ENCODE measurements around the gene EVA1C. TPM values are rescaled to one million over a fixed set of nuclear protein-coding genes. Genes with fewer than 3 reads are reported as not detected.
A peak's percentile ranks its signal among the peaks of the same experiment; 100 is the strongest.
"Not testable (repeated sequence)": the region's sequence is repeated elsewhere in the genome, so short reads cannot be mapped to it uniquely, and the experiment has no call there.

EVA1C gene
- total RNA-seq, 4 donors from 2014 or later: 43.1 to 71.4 (median 51.1) TPM

- 73 to 83% methylated on average over 1 to 2 of the region's 3 CpGs for WGBS, 2 donors (ENCODE audit: low coverage in 1 of 2)
- Histone ChIP-seq H3K27ac (no peak overlapping the region), H3K4me1 (peaks cover 0 to 13% (median 0%) of the 10 kb centered on the region in 3 donors), H3K9me3 (no peaks in the 10 kb centered on the region), H3K27me3 (no peaks in the 10 kb centered on the region), H3K4me3 (no peak overlapping the region), H3K36me3 (no peaks in the 10 kb centered on the region)
- ATAC-seq: no peak
- no peak for TF ChIP-seq CTCF (IDR thresholded peaks at IDR 0.05)
- TF ChIP-seq EP300 (IDR thresholded peaks at IDR 0.05): no peak
- TF ChIP-seq POLR2A (IDR thresholded peaks at IDR 0.05): no peak
- no peak for TF ChIP-seq POLR2AphosphoS5 (IDR thresholded peaks at IDR 0.05)
These were observed 145.6 kb downstream of the EVA1C start for GRCh38 chr21:32558106-32558505.

GRCh38 chr21:32559006-32559610 is 146.6 kb downstream of the EVA1C start:
- peaks cover 0 to 13% (median 0%) of the 10 kb centered on the region in 3 donors for H3K4me1 ChIP-seq
- no peak for TF ChIP-seq CTCF (IDR thresholded peaks at IDR 0.05)
- no peak for TF ChIP-seq POLR2A (IDR thresholded peaks at IDR 0.05)
- no peak for TF ChIP-seq POLR2AphosphoS5 (IDR thresholded peaks at IDR 0.05)
- no peak for TF ChIP-seq EP300 (IDR thresholded peaks at IDR 0.05)
- H3K36me3 ChIP-seq: no peaks in the 10 kb centered on the region
- no peak overlapping the region for H3K27ac ChIP-seq
- WGBS, 2 donors (ENCODE audit: low coverage in 1 of 2): 79 to 96% methylated on average over 6 of the region's 6 CpGs
- no peak for ATAC-seq
- H3K4me3 ChIP-seq: no peak overlapping the region
- H3K9me3 ChIP-seq: no peaks in the 10 kb centered on the region
- no peaks in the 10 kb centered on the region for H3K27me3 ChIP-seq

GRCh38 chr21:32560896-32561295 is 148.4 kb downstream of the EVA1C start:
- H3K9me3 ChIP-seq: peaks cover 0 to 7% (median 0%) of the 10 kb centered on the region in 3 donors
- TF ChIP-seq EP300 (IDR thresholded peaks at IDR 0.05): no peak
- TF ChIP-seq CTCF (IDR thresholded peaks at IDR 0.05): no peak
- no peak for TF ChIP-seq POLR2AphosphoS5 (IDR thresholded peaks at IDR 0.05)
- TF ChIP-seq POLR2A (IDR thresholded peaks at IDR 0.05): no peak
- H3K4me3 ChIP-seq: no peak overlapping the region
- H3K4me1 ChIP-seq: peaks cover 0 to 13% (median 0%) of the 10 kb centered on the region in 3 donors
- no peaks in the 10 kb centered on the region for H3K27me3 ChIP-seq
- WGBS, 2 donors (ENCODE audit: low coverage in 1 of 2): 93 to 96% methylated on average over 3 of the region's 3 CpGs
- no peaks in the 10 kb centered on the region for H3K36me3 ChIP-seq
- H3K27ac ChIP-seq: no peak overlapping the region
- no peak for ATAC-seq

- ATAC-seq: not testable (repeated sequence)
- H3K27ac ChIP-seq: peak overlapping the region in 1 of 4 donors; percentile 76
These were observed 149.0 kb downstream of the EVA1C start for GRCh38 chr21:32561476-32561875.

GRCh38 chr21:32562426-32562825 is 149.9 kb downstream of the EVA1C start:
- H3K4me3 ChIP-seq: no peak overlapping the region
- H3K27me3 ChIP-seq: no peaks in the 10 kb centered on the region
- 30 to 79% methylated on average over 5 of the region's 5 CpGs for WGBS, 2 donors (ENCODE audit: low coverage in 1 of 2)
- H3K4me1 ChIP-seq: peaks cover 0 to 13% (median 0%) of the 10 kb centered on the region in 3 donors
- H3K36me3 ChIP-seq: no peaks in the 10 kb centered on the region
- peaks cover 0 to 7% (median 0%) of the 10 kb centered on the region in 3 donors for H3K9me3 ChIP-seq
- peak; percentile 75 for ATAC-seq
- H3K27ac ChIP-seq: peak overlapping the region in 3 of 4 donors; percentile 66 to 76 (median 67)
- TF ChIP-seq CTCF (IDR thresholded peaks at IDR 0.05): peak in 3 of 4 experiments; percentile 29 to 54 (median 30)
- peak; percentile 9 for TF ChIP-seq POLR2AphosphoS5 (IDR thresholded peaks at IDR 0.05)
- TF ChIP-seq POLR2A (IDR thresholded peaks at IDR 0.05): no peak

More at GRCh38 chr21:32561476-32561875, 149.0 kb downstream of the EVA1C start:
- H3K4me1 ChIP-seq: peaks cover 0 to 13% (median 0%) of the 10 kb centered on the region in 3 donors
- H3K4me3 ChIP-seq, H3K9me3 ChIP-seq, H3K36me3 ChIP-seq, H3K27me3 ChIP-seq: not testable (repeated sequence)
- 67% methylated on average over 1 of the region's 1 CpG; no CpG with 5 or more reads in 1 of the 2 donors for WGBS, 2 donors (ENCODE audit: low coverage in 1 of 2)

Measured in gastroesophageal sphincter (tissue), 4 donors.